Measurements from ENCODE around the gene TP53RK.

- no peak for TF ChIP-seq CTCF (IDR thresholded peaks at IDR 0.05; ENCODE audit: low read length)
- no peak for TF ChIP-seq EZH2 (optimal IDR thresholded peaks at IDR 0.05; ENCODE audit: low read depth, low read length)
- no peak for TF ChIP-seq EZH2phosphoT487 (IDR thresholded peaks at IDR 0.05; ENCODE audit: low read length)
Observed at GRCh38 chr20:46637427-46638133, 51.7 kb downstream of the TP53RK start.
